ENCODE measurements around the gene SLC6A1.

DNA sequence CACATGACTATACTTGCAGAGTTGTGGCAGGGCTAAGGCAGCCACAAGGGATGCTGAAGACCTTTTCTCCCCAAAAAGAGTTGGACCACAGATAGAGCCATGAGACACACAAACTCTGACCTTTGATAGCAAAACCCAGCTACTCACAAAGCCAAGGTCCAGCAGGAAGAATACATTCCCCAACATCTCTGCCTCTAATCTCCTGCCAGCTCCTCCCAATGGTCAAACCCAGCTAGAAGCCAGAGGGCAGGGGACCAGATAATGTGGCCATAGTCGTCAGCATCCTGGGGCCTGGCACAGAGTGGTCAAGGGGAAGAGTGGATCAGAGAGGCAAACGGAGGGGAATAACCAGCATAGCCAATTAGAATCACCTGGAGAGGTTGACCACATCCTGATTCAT is 28.2 kb downstream of the SLC6A1 start:
- TF ChIP-seq, protein P1, sequence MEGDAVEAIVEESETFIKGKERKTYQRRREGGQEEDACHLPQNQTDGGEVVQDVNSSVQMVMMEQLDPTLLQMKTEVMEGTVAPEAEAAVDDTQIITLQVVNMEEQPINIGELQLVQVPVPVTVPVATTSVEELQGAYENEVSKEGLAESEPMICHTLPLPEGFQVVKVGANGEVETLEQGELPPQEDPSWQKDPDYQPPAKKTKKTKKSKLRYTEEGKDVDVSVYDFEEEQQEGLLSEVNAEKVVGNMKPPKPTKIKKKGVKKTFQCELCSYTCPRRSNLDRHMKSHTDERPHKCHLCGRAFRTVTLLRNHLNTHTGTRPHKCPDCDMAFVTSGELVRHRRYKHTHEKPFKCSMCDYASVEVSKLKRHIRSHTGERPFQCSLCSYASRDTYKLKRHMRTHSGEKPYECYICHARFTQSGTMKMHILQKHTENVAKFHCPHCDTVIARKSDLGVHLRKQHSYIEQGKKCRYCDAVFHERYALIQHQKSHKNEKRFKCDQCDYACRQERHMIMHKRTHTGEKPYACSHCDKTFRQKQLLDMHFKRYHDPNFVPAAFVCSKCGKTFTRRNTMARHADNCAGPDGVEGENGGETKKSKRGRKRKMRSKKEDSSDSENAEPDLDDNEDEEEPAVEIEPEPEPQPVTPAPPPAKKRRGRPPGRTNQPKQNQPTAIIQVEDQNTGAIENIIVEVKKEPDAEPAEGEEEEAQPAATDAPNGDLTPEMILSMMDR (IDR thresholded peaks at IDR 0.05; ENCODE audit: insufficient read depth, low read length), result no peak
- TF ChIP-seq POLR2AphosphoS5 (IDR thresholded peaks at IDR 0.05; ENCODE audit: low read depth) (no peak), SPI1 (IDR thresholded peaks at IDR 0.05; ENCODE audit: borderline replicate concordance, low read depth) (no peak), GABPA (IDR thresholded peaks at IDR 0.05; ENCODE audit: low read depth) (no peak)
- TF ChIP-seq, protein P2, sequence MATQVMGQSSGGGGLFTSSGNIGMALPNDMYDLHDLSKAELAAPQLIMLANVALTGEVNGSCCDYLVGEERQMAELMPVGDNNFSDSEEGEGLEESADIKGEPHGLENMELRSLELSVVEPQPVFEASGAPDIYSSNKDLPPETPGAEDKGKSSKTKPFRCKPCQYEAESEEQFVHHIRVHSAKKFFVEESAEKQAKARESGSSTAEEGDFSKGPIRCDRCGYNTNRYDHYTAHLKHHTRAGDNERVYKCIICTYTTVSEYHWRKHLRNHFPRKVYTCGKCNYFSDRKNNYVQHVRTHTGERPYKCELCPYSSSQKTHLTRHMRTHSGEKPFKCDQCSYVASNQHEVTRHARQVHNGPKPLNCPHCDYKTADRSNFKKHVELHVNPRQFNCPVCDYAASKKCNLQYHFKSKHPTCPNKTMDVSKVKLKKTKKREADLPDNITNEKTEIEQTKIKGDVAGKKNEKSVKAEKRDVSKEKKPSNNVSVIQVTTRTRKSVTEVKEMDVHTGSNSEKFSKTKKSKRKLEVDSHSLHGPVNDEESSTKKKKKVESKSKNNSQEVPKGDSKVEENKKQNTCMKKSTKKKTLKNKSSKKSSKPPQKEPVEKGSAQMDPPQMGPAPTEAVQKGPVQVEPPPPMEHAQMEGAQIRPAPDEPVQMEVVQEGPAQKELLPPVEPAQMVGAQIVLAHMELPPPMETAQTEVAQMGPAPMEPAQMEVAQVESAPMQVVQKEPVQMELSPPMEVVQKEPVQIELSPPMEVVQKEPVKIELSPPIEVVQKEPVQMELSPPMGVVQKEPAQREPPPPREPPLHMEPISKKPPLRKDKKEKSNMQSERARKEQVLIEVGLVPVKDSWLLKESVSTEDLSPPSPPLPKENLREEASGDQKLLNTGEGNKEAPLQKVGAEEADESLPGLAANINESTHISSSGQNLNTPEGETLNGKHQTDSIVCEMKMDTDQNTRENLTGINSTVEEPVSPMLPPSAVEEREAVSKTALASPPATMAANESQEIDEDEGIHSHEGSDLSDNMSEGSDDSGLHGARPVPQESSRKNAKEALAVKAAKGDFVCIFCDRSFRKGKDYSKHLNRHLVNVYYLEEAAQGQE (IDR thresholded peaks at IDR 0.05; ENCODE audit: insufficient replicate concordance, low read depth), result no peak

All from HL-60 (cell line).